SU-DHL-6 (cell line): Measurements from ENCODE around the gene CYP26C1.

Experiments used
- H2AFZ ChIP-seq: fragments of 200-600 bp; sonication (generic); 2 replicates; pipeline ENCODE4 v1.6.1; 2014; ENCODE audit warnings: low read depth, mild to moderate bottlenecking, moderate library complexity, mixed read lengths, antibody characterized with exemption, low read length; ENCODE audit not compliant: severe bottlenecking
- H3F3A ChIP-seq: fragments of 200-600 bp; shearing (Covaris generic); 2 replicates; pipeline ENCODE4 v1.6.0; 2016; ENCODE audit warnings: antibody characterized with exemption, mild to moderate bottlenecking; ENCODE audit not compliant: insufficient read depth
- H3K27ac ChIP-seq: fragments of 200-600 bp; sonication (generic); 2 replicates; pipeline ENCODE4 v1.5.1; 2016; ENCODE audit warnings: low read depth, mild to moderate bottlenecking, low read length, moderate library complexity, mixed read lengths
- H3K27me3 ChIP-seq: fragments of 200-600 bp; sonication (generic), shearing (Covaris generic); 2 replicates; pipeline ENCODE4 v1.6.0; 2014; ENCODE audit warnings: mild to moderate bottlenecking, low read length
- H3K36me3 ChIP-seq: fragments of 200-600 bp; sonication (generic); 2 replicates; pipeline ENCODE4 v1.6.1; 2014; ENCODE audit warnings: mild to moderate bottlenecking, low read length, mixed read lengths
- H3K4me2 ChIP-seq: fragments of 300-600, 200-600 bp; shearing (Covaris generic), sonication (generic); 2 replicates; pipeline ENCODE4 v1.6.0; 2014; ENCODE audit warnings: low read length, low read depth, mild to moderate bottlenecking; ENCODE audit not compliant: poor library complexity, severe bottlenecking
- H3K4me3 ChIP-seq: fragments of 200-600 bp; sonication (generic); 2 replicates; pipeline ENCODE4 v1.5.1; 2014; ENCODE audit warnings: antibody characterized with exemption, low read length, mild to moderate bottlenecking, mixed read lengths; ENCODE audit not compliant: insufficient read depth, poor library complexity, severe bottlenecking
- H3K79me2 ChIP-seq: fragments of 200-600 bp; sonication (generic); 2 replicates; pipeline ENCODE4 v1.6.1; 2014; ENCODE audit warnings: mild to moderate bottlenecking, low read length, moderate library complexity; ENCODE audit not compliant: insufficient read depth
- H3K9ac ChIP-seq: fragments of 200-600 bp; sonication (generic); 2 replicates; pipeline ENCODE4 v1.7.0; 2014; ENCODE audit warnings: mild to moderate bottlenecking, low read length
- H3K9me2 ChIP-seq: fragments of 200-600 bp; sonication (generic); replicated peaks from 2 replicates; pipeline ENCODE4 v1.6.1; 2014; ENCODE audit warnings: low read length; ENCODE audit not compliant: insufficient read depth
- H3K9me3 ChIP-seq: fragments of 200-600 bp; sonication (generic); 2 replicates; pipeline ENCODE4 v1.6.1; 2014; ENCODE audit warnings: low read length, mixed read lengths; ENCODE audit not compliant: insufficient read depth
- H4K20me1 ChIP-seq: fragments of 200-600 bp; sonication (generic); 2 replicates; pipeline ENCODE4 v1.6.1; 2014; ENCODE audit warnings: low read depth, mild to moderate bottlenecking, antibody characterized with exemption, low read length, moderate library complexity, mixed read lengths
- CTCF ChIP-seq: fragments of 200-600 bp; sonication (generic); IDR thresholded peaks from one replicate; pipeline ENCODE4 v1.5.1; 2017; ENCODE audit warnings: antibody characterized with exemption, mild to moderate bottlenecking, low read length, moderate library complexity; ENCODE audit not compliant: insufficient read depth, poor library complexity, severe bottlenecking
- EZH2phosphoT487 ChIP-seq: fragments of 200-600 bp; sonication (generic), shearing (Covaris generic); conservative IDR thresholded peaks from 2 replicates; pipeline ENCODE4 v1.6.1; 2018; ENCODE audit warnings: mild to moderate bottlenecking, antibody characterized with exemption, low read length, moderate library complexity, mixed read lengths

Gene CYP26C1

GRCh38 chr10:93070378-93071176 is 10.0 kb downstream of the CYP26C1 start:
- no peaks in the 10 kb centered on the region for H3K9me2 ChIP-seq
- no peak overlapping the region for H2AFZ ChIP-seq
- no peaks in the 10 kb centered on the region for H3K9me3 ChIP-seq
- no peaks in the 10 kb centered on the region for H3K79me2 ChIP-seq
- TF ChIP-seq CTCF, result no peak
- TF ChIP-seq EZH2phosphoT487, result no peak
- H4K20me1 ChIP-seq, result no peaks in the 10 kb centered on the region
- H3F3A ChIP-seq, result no peaks in the 10 kb centered on the region
- no peak overlapping the region for H3K9ac ChIP-seq
- H3K4me3 ChIP-seq, result no peak overlapping the region
- H3K27ac ChIP-seq, result no peak overlapping the region
- H3K27me3 ChIP-seq, result no peaks in the 10 kb centered on the region
- no peaks in the 10 kb centered on the region for H3K36me3 ChIP-seq
- no peak overlapping the region for H3K4me2 ChIP-seq

GRCh38 chr10:93071177-93071472 is 10.5 kb downstream of the CYP26C1 start:
- no peaks in the 10 kb centered on the region for H3K27me3 ChIP-seq

DNA sequence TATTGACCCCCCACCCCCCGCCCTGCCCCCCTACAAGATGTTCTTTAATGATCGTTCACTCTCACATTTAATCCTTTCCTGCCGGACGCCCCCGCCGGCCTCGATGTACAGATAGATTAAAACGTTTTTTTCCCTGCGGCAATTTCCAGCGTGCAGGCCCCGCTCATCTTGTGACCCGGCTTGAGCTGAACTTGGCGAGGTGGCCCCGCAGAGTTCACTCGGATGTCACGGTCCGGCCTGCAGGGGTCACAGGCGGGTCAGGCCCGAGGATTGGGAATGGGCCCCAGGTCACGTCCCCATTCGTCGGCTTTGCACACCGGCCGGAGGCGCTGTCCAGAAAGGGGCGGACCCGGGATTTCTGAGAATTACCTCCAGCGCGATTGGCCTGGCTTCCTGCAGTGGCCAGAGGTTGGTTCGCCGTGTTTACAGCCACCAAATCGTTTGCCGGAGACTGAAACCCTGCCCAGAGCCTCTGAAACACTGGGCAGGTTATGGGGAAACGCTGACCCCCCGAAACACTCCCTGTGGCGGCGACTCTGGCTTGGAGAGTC is 11.2 kb downstream of the CYP26C1 start:
- Histone ChIP-seq H3K27me3 (no peaks in the 10 kb centered on the region), H3K9me2 (no peaks in the 10 kb centered on the region), H3K27ac (no peak overlapping the region), H3K4me2 (no peak overlapping the region), H3K79me2 (no peaks in the 10 kb centered on the region), H2AFZ (no peak overlapping the region), H4K20me1 (no peaks in the 10 kb centered on the region), H3K4me3 (no peak overlapping the region), H3F3A (no peaks in the 10 kb centered on the region), H3K9ac (no peak overlapping the region), H3K9me3 (no peaks in the 10 kb centered on the region), H3K36me3 (no peaks in the 10 kb centered on the region)
- no peak for TF ChIP-seq EZH2phosphoT487
- TF ChIP-seq CTCF, result no peak

More at GRCh38 chr10:93071177-93071472, 10.5 kb downstream of the CYP26C1 start:
- no peak overlapping the region for H3K27ac ChIP-seq
- TF ChIP-seq EZH2phosphoT487 (no peak), CTCF (no peak)
- no peak overlapping the region for H3K4me3 ChIP-seq
- no peaks in the 10 kb centered on the region for H3F3A ChIP-seq
- no peaks in the 10 kb centered on the region for H3K9me3 ChIP-seq
- no peak overlapping the region for H2AFZ ChIP-seq
- H3K9me2 ChIP-seq, result no peaks in the 10 kb centered on the region
- no peak overlapping the region for H3K9ac ChIP-seq
- H4K20me1 ChIP-seq, result no peaks in the 10 kb centered on the region
- no peaks in the 10 kb centered on the region for H3K36me3 ChIP-seq
- H3K4me2 ChIP-seq, result no peak overlapping the region
- no peaks in the 10 kb centered on the region for H3K79me2 ChIP-seq
